Activated CD8-positive, alpha-beta T cell treated with anti-CD3 and anti-CD28 coated beads for 36 hours (primary cell): ENCODE results near the gene SDC3. TPM values are rescaled to one million over a fixed set of nuclear protein-coding genes. Genes with fewer than 3 reads are reported as not detected.

Source experiments
- ATAC-seq: fragments of 200-7000 bp; cut with Tn5 transposase; one replicate; pipeline ENCODE4 v1.10.0; 2021; ENCODE audit warnings: mild to moderate bottlenecking, moderate library complexity
- CTCF ChIA-PET: fragments of 350-600 bp; sonication (Branson Sonifier 250); formaldehyde crosslinking; loops from one replicate; lab custom pipeline; 2021; ENCODE audit warnings: antibody characterized with exemption; lab: Charles Lee
- POLR2A ChIA-PET: fragments of 350-600 bp; sonication (Branson Sonifier 250); formaldehyde crosslinking; loops from one replicate; lab custom pipeline; 2021; ENCODE audit warnings: antibody characterized with exemption; lab: Charles Lee
- DNase-seq: peaks from one replicate; pipeline ENCODE4 v3.0.0-alpha.2; 2020
- H3K27ac Mint-ChIP-seq: one replicate; pipeline ENCODE4 v1.8.0; 2021; ENCODE audit warnings: mild to moderate bottlenecking, mixed read lengths
- H3K27me3 Mint-ChIP-seq: one replicate; pipeline ENCODE4 v1.8.0; 2021; ENCODE audit warnings: mixed read lengths
- H3K36me3 Mint-ChIP-seq: one replicate; pipeline ENCODE4 v1.8.0; 2021; ENCODE audit warnings: low read depth, mixed read lengths
- H3K4me1 Mint-ChIP-seq: one replicate; pipeline ENCODE4 v1.8.0; 2021; ENCODE audit warnings: low read depth, mixed read lengths
- H3K4me3 Mint-ChIP-seq: one replicate; pipeline ENCODE4 v1.8.0; 2021; ENCODE audit warnings: mild to moderate bottlenecking, moderate library complexity, mixed read lengths
- H3K9me3 Mint-ChIP-seq: one replicate; pipeline ENCODE4 v1.8.0; 2021; ENCODE audit warnings: mixed read lengths
- intact Hi-C: fragments of 100-400 bp; cut with micrococcal nuclease; formaldehyde crosslinking; loops from one replicate; pipeline ENCODE4 v1.10.0; 2022
- total RNA-seq, 2 experiments: library from RNA; stranded (reverse); gene quantifications; one replicate each; pipeline ENCODE4 v1.2.3, GENCODE V29; 2021
- TF ChIP-seq, protein P1 (sequence below): fragments of 200-600 bp; IDR thresholded peaks from one replicate; pipeline ENCODE4 v1.8.0; 2022; ENCODE audit warnings: antibody characterized with exemption, mild to moderate bottlenecking

The SDC3 gene
- total RNA-seq, 2 experiments from 2014 or later, result 0.04 to 0.14 TPM

DNA sequence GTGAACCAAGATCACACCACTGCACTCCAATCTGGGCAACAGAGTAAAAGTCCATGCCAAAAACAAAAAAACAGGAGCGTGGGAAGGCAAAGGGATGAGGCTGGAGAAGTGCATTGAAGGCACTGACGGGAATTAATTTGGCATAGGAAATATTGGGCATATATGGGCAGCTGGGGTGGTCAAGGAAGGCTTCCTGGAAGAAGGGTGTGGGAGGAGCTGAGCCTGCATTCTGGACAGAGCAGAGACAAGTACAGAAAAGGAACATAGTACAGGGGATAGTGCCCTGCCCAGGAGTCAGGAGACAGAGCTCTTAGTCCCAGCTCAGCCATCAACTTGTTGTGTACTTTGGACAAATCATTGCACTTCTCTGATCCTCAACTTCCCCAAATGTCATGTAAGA is 11.7 kb downstream of the SDC3 start:
- H3K27ac Mint-ChIP-seq, result no peak overlapping the region
- H3K9me3 Mint-ChIP-seq, result no peaks in the 10 kb centered on the region
- no peak for DNase-seq
- no peaks in the 10 kb centered on the region for H3K36me3 Mint-ChIP-seq
- CTCF ChIA-PET, result interaction anchor here (1.2 to 1.5 kb wide), 3 partner anchors 14 to 96 kb away, joined by 3 to 5 read pairs (median 4); no protein-coding TSS in a partner anchor
- H3K4me3 Mint-ChIP-seq, result no peak overlapping the region
- POLR2A ChIA-PET, result no interaction called here
- intact Hi-C loops, result no loop called here
- TF ChIP-seq, protein P1, sequence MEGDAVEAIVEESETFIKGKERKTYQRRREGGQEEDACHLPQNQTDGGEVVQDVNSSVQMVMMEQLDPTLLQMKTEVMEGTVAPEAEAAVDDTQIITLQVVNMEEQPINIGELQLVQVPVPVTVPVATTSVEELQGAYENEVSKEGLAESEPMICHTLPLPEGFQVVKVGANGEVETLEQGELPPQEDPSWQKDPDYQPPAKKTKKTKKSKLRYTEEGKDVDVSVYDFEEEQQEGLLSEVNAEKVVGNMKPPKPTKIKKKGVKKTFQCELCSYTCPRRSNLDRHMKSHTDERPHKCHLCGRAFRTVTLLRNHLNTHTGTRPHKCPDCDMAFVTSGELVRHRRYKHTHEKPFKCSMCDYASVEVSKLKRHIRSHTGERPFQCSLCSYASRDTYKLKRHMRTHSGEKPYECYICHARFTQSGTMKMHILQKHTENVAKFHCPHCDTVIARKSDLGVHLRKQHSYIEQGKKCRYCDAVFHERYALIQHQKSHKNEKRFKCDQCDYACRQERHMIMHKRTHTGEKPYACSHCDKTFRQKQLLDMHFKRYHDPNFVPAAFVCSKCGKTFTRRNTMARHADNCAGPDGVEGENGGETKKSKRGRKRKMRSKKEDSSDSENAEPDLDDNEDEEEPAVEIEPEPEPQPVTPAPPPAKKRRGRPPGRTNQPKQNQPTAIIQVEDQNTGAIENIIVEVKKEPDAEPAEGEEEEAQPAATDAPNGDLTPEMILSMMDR, result no peak
- H3K4me1 Mint-ChIP-seq, result peaks cover 3% of the 10 kb centered on the region
- ATAC-seq, result no peak
- peaks cover 10% of the 10 kb centered on the region for H3K27me3 Mint-ChIP-seq

DNA sequence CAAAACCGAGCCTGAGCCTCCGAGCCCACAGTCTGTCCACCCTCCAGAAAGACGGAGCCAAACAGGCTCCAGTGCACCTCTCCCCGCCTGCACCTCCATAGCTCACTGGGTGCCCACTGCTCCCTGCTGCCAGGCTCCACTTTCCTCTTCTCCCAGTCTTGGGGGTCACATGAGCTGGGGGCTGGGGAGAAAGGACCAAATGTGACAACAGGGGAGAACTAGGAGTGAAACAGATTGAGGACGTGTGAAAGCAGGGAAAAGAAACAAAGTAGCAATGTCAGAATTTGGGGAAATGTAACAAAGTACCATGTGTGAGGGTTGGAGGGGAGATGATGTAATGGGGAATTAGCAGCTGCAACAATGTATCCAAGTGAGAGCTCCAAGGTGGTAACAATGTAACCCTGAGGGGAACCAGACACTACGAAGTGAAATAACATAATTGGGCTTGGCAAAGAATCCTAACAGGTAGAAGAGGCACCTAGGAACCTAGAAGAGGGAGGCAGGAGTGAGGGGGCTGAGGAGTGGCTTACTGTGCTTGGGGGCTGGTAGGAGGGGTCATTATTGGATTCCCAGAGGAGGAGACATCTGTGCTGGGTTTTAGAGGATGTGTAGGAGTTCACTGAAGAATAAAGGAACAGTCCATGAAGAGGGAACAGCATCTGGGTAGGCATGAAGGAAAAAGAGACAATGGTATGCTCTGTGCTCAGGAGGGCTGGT is 12.5 kb downstream of the SDC3 start:
- TF ChIP-seq, protein P1, result no peak
- DNase-seq (no peak), ATAC-seq (no peak)
- no peaks in the 10 kb centered on the region for H3K9me3 Mint-ChIP-seq
- POLR2A ChIA-PET, result no interaction called here
- no peaks in the 10 kb centered on the region for H3K36me3 Mint-ChIP-seq
- intact Hi-C loops, result no loop called here
- H3K27me3 Mint-ChIP-seq, result peaks cover 10% of the 10 kb centered on the region
- H3K4me3 Mint-ChIP-seq, result no peak overlapping the region
- no peak overlapping the region for H3K27ac Mint-ChIP-seq
- peaks cover 3% of the 10 kb centered on the region for H3K4me1 Mint-ChIP-seq
- CTCF ChIA-PET, result interaction anchor here (1.5 kb wide), 1 partner anchor 95 kb away, joined by 5 read pairs; no protein-coding TSS in a partner anchor

GRCh38 chr1:30895382-30895943 is 13.1 kb downstream of the SDC3 start:
- Mint-ChIP-seq H3K4me1 (peaks cover 3% of the 10 kb centered on the region), H3K4me3 (no peak overlapping the region), H3K27me3 (peaks cover 12% of the 10 kb centered on the region), H3K9me3 (no peaks in the 10 kb centered on the region), H3K27ac (no peak overlapping the region), H3K36me3 (no peaks in the 10 kb centered on the region)
- no peak for DNase-seq
- no peak for ATAC-seq
- ChIA-PET CTCF (interaction anchor here (1.0 kb wide), 1 partner anchor 93 kb away, joined by 3 read pairs; no protein-coding TSS in a partner anchor), POLR2A (no interaction called here)
- intact Hi-C loops, result no loop called here
- TF ChIP-seq, protein P1, result no peak

GRCh38 chr1:30894508-30894973 is 14.0 kb downstream of the SDC3 start:
- Mint-ChIP-seq H3K27me3 (peaks cover 10% of the 10 kb centered on the region), H3K4me3 (no peak overlapping the region), H3K27ac (no peak overlapping the region), H3K36me3 (no peaks in the 10 kb centered on the region), H3K4me1 (peaks cover 3% of the 10 kb centered on the region), H3K9me3 (no peaks in the 10 kb centered on the region)
- DNase-seq, result no peak
- intact Hi-C loops, result no loop called here
- TF ChIP-seq, protein P1, result no peak
- ATAC-seq, result no peak
- ChIA-PET POLR2A (no interaction called here), CTCF (interaction anchor here (1.0 kb wide), 1 partner anchor 92 kb away, joined by 3 read pairs; no protein-coding TSS in a partner anchor)
